Measurements from ENCODE around the gene GPX4. TPM values are rescaled to one million over a fixed set of nuclear protein-coding genes. Genes with fewer than 3 reads are reported as not detected.

GPX4 gene
- total and polyA plus RNA-seq, 10 of the 15 experiments (the other 5 are each of a cell fraction or from before 2014, with no cell fraction given) = 33.3 to 749 (median 297) TPM

GRCh38 chr19:1149259-1150045 lies 45.7 kb downstream of the GPX4 start:
- WGBS (ENCODE audit: insufficient coverage, insufficient replicate concordance, low lambda C conversion rate, missing lambda C conversion rate) = 95% methylated on average over 34 of the region's 39 CpGs
- ChIA-PET SMC1A (ENCODE audit: uncharacterized antibody, unreplicated experiment) (no interaction called here), POLR2A (no interaction called here), RAD21 (ENCODE audit: unreplicated experiment) (no interaction called here), CTCF (no interaction called here)
- Histone ChIP-seq H3K9me3 (replicated peaks; ENCODE audit: control insufficient read depth, insufficient read depth, low read length) (no peaks in the 10 kb centered on the region), H3K4me2 (ENCODE audit: control insufficient read depth, insufficient read depth) (no peak overlapping the region), H3K4me3 (no peak overlapping the region), H3K4me1 (ENCODE audit: control insufficient read depth, insufficient read depth, low read length) (no peaks in the 10 kb centered on the region), H2AFZ (ENCODE audit: control insufficient read depth, low read depth, low read length) (no peak overlapping the region), H4K20me1 (ENCODE audit: control insufficient read depth, insufficient read depth) (no peaks in the 10 kb centered on the region; the same call in 1 of the 2 replicates), H3K9ac (ENCODE audit: control insufficient read depth, insufficient read depth, low read length) (no peak overlapping the region), H3K27ac (ENCODE audit: control insufficient read depth, insufficient read depth) (no peak overlapping the region), H3K79me2 (ENCODE audit: control insufficient read depth, insufficient read depth, low read length) (no peaks in the 10 kb centered on the region), H3K27me3 (replicated peaks in 1 of 2; ENCODE audit: control insufficient read depth in 2 of 2, insufficient read depth in 2 of 2, low read length in 1 of 2) (no peaks in the 10 kb centered on the region), H3K36me3 (ENCODE audit: control insufficient read depth in 2 of 2, insufficient read depth in 2 of 2, low read length in 1 of 2) (peaks cover 4 to 23% of the 10 kb centered on the region in 2 experiments; a peak in 3 of 4 replicates)
- intact Hi-C loops (cut with micrococcal nuclease; ENCODE audit: unreplicated experiment) = no loop called here
- DNase-seq (ENCODE audit: low read depth, low spot score) (no peak), ATAC-seq (no peak), FAIRE-seq (no peak)
- BruUV-seq (replicated peaks) = no TSS peak
- TF ChIP-seq SIN3A (IDR thresholded peaks at IDR 0.05; ENCODE audit: low read depth, low read length) (no peak), RELB (IDR thresholded peaks at IDR 0.05; ENCODE audit: low read depth) (no peak), SREBF1 (IDR thresholded peaks at IDR 0.05; ENCODE audit: low read length) (no peak), ATF7 (IDR thresholded peaks at IDR 0.05; ENCODE audit: low read depth) (no peak)
- in situ Hi-C loops (cut with MboI) = no loop called here
